ENCODE data around the gene TBCD.

TBCD gene

DNA sequence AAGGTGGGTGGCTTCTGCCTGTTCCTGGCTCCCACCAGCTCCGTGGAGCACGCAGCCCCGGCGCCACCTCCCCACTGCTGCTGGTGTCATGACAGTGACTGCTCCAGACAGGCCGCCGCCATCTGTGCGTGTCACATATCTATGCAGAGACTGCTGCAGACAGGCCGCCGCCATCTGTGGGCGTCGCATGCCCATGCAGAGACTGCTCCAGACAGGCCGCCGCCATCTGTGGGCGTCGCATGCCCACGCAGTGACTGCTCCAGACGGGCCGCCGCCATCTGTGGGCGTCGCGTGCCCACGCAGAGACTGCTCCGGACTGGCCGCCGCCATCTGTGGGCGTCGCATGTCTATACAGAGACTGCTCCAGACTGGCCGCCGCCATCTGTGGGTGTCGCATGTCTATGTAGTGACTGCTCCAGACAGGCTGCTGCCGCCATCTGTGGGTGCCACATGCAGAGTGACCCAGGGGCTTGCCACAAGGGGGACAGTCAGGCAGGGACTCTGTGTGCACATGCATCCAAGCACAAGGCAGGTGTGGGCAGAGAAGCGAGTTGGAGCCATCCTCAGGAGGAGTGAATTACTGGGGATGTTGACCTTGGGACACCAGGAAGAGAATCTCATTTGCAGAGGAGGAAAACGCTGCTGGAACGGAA lies 38.7 kb upstream of the TBCD start:
- no peak for DNase-seq (ENCODE audit: low read depth)
- H3K27me3 ChIP-seq (replicated peaks; ENCODE audit: control insufficient read depth, insufficient read depth, low read length), result peaks cover 21% of the 10 kb centered on the region
- H3K9ac ChIP-seq (ENCODE audit: low read length), result no peak overlapping the region
- H3K36me3 ChIP-seq (ENCODE audit: control insufficient read depth, insufficient read depth, low read length, severe bottlenecking), result no peaks in the 10 kb centered on the region
- no peaks in the 10 kb centered on the region for H3K9me3 ChIP-seq (ENCODE audit: control insufficient read depth, low read length)
- H3K4me3 ChIP-seq (ENCODE audit: low read length), result no peak overlapping the region
- peaks cover 10% of the 10 kb centered on the region for H3K4me1 ChIP-seq (ENCODE audit: control insufficient read depth, insufficient read depth, low read length)

DNA sequence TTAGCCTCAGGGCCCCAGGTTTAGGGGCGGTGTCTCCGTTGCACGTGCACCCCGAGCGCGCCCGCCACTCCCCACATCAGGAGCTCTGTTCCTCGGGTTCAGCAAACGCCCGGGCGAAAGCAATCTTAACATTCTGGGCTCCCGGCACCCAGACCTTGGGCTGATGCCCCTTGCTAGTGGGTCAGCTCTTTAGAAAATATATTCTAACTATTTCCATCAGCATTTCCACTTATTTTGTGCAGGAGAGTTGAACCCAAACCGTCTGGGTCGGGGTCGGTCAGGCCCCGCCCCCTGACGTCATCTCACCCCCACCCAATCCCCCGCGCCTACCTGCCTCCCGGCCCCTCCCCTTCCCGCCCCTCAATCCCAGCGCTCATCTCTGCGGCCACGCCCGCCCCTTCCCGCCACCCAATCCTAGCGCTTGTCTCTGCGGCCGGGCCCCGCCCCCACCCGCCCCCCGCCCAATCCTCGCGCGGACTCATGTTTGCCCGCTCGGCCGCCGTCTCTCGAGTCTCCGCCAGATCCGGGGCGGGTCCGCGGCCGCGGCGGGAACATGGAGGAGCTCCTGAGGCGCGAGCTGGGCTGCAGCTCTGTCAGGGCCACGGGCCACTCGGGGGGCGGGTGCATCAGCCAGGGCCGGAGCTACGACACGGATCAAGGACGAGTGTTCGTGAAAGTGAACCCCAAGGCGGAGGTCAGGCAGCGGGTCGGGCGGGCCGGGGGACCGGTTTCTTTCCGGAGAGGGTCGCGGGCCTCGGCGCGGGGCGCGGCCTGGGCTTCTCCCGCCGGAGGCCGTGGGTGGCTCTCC lies 35.5 kb upstream of the TBCD start, which contains the start of gene FN3KRP:
Gene FN3KRP (plus strand): TSS at position 504 of the 808 bp plus-strand sequence. CDS start 50 bp downstream, at position 554.
- Histone ChIP-seq H3K4me3 (ENCODE audit: low read length) (peak within 1 kb of the TSS; percentile 92), H3K9ac (ENCODE audit: low read length) (peak within 1 kb of the TSS; percentile 86), H3K4me1 (ENCODE audit: control insufficient read depth, insufficient read depth, low read length) (peaks cover 10% of the 10 kb centered on the region), H3K36me3 (ENCODE audit: control insufficient read depth, insufficient read depth, low read length, severe bottlenecking) (peaks cover 12% of the 10 kb centered on the region), H3K9me3 (ENCODE audit: control insufficient read depth, low read length) (no peaks in the 10 kb centered on the region), H3K27me3 (replicated peaks; ENCODE audit: control insufficient read depth, insufficient read depth, low read length) (peaks cover 8% of the 10 kb centered on the region)
- DNase-seq (ENCODE audit: low read depth), result peak; percentile 97

DNA sequence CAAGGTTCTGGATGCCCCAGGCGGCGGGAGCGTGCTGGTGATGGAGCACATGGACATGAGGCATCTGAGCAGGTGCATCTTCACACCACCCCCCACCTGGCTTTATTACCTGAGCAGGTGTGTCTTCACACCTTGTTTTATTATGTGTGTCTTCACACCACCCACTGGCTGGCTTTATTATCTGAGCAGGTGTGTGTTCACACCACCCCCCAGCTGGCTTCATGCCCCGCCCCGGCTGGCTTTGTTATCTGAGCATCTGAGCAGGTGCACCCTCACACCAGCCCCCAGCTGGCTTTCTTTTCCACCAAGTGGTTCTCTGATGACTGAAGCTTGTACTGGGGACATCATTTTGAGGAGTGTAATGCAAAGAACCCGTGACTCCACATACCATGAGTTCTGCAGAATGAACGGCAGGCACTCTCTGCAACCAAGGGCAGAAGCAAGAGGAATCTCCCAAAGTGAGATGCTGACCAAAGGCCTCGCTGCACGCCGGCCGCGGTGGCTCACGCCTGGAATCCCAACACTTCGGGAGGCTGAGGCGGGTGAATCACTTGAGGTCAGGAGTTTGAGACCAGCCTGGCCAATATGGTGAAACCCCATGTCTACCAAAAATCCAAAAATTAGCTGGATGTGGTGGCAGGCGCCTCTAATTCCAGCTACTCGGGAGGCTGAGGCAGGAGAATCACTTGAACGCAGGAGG lies 32.7 kb upstream of the TBCD start:
- peaks cover 22% of the 10 kb centered on the region for H3K36me3 ChIP-seq (ENCODE audit: control insufficient read depth, insufficient read depth, low read length, severe bottlenecking)
- no peak for DNase-seq (ENCODE audit: low read depth)
- peaks cover 10% of the 10 kb centered on the region for H3K4me1 ChIP-seq (ENCODE audit: control insufficient read depth, insufficient read depth, low read length)

DNA sequence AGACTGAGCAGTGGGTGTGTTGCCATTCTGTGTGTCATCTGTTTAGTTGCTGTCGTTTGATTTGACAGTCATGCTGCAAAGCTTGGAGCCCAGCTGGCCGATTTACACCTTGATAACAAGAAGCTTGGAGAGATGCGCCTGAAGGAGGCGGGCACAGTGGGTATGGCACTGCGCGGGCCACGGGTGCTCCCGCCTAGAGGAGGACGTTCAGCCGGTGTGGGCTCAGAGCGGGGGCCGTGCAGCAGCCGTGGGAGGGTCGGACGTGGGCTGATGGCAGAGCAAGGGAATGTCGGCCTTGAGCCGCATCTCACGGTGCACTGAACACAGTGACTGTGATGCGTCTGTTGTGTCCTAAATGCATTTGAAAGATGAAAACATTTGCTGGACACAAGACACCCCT lies 31.7 kb upstream of the TBCD start:
- H3K9ac ChIP-seq (ENCODE audit: low read length), result no peak overlapping the region
- H3K4me3 ChIP-seq (ENCODE audit: low read length), result no peak overlapping the region
- DNase-seq (ENCODE audit: low read depth), result no peak
- no peaks in the 10 kb centered on the region for H3K27me3 ChIP-seq (replicated peaks; ENCODE audit: control insufficient read depth, insufficient read depth, low read length)
- peaks cover 10% of the 10 kb centered on the region for H3K4me1 ChIP-seq (ENCODE audit: control insufficient read depth, insufficient read depth, low read length)
- H3K36me3 ChIP-seq (ENCODE audit: control insufficient read depth, insufficient read depth, low read length, severe bottlenecking), result peaks cover 22% of the 10 kb centered on the region
- H3K9me3 ChIP-seq (ENCODE audit: control insufficient read depth, low read length), result no peaks in the 10 kb centered on the region

More for the DNA sequence above, 32.7 kb upstream of the TBCD start:
- Histone ChIP-seq H3K9ac (ENCODE audit: low read length) (no peak overlapping the region), H3K4me3 (ENCODE audit: low read length) (no peak overlapping the region), H3K27me3 (replicated peaks; ENCODE audit: control insufficient read depth, insufficient read depth, low read length) (no peaks in the 10 kb centered on the region), H3K9me3 (ENCODE audit: control insufficient read depth, low read length) (no peaks in the 10 kb centered on the region)

DNA sequence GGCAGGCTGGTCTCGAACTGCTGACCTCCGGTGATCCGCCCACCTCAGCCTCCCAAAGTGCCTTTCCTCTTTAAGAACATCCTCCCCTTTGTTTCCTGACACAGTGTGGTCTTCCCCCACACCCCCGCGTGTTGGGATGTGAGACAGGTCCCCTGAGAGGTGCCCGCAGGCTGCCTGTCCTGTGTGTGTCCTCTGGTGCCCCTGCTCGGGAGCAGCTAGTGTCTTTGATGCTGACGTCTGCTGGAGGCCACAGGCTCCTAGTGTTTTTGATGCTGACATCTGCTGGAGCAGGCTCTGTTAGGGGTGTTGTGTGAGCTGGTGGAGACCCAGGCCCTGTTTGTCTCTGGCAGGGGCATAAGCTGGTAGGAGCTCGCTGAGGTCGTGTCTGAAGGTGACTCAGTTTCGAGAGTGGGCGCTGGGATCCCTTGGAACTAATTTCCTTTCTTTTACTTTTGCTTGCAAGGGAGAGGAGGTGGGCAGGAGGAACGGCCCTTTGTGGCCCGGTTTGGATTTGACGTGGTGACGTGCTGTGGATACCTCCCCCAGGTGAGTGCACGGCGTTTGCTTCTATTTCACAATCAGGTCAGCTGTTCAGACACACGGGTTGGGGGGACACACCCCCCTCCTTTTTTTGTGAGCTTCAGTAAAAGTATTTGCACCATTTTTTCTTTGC lies 29.4 kb upstream of the TBCD start:
- no peak for DNase-seq (ENCODE audit: low read depth)
- peaks cover 36% of the 10 kb centered on the region for H3K36me3 ChIP-seq (ENCODE audit: control insufficient read depth, insufficient read depth, low read length, severe bottlenecking)
- H3K9ac ChIP-seq (ENCODE audit: low read length), result no peak overlapping the region
- peaks cover 5% of the 10 kb centered on the region for H3K4me1 ChIP-seq (ENCODE audit: control insufficient read depth, insufficient read depth, low read length)
- no peaks in the 10 kb centered on the region for H3K9me3 ChIP-seq (ENCODE audit: control insufficient read depth, low read length)
- H3K27me3 ChIP-seq (replicated peaks; ENCODE audit: control insufficient read depth, insufficient read depth, low read length), result no peaks in the 10 kb centered on the region
- no peak overlapping the region for H3K4me3 ChIP-seq (ENCODE audit: low read length)

DNA sequence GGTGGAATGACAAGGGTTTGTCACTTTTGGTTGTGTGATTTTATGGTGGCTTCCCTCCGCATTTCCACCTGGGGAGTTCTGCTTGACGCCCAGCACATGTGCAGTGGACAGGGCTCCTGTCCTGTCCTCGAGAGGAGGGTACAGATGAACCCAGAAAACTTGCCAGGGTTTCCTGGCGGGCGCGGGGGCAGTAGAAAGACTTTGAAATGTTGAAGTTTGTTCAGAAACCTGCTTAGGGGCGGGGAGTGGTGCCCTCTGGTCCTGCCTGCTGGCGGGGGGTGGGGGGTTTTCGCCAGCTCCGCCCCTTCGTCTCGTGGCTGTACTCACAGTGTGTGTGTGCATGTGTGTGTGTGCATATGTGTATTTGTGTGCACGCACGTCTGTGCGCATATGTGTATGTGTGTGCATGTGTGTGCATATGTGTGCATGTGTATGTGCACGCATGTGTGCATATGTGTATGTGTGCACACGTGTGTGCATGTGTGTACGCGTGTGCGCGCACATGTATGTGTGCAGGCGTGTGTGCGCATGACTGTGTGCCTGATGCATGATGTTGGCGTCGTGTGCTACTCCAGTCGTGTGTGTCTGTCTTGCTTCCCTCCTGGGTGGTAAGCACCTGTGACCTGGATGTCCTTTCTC lies 28.6 kb upstream of the TBCD start:
- Histone ChIP-seq H3K27me3 (replicated peaks; ENCODE audit: control insufficient read depth, insufficient read depth, low read length) (no peaks in the 10 kb centered on the region), H3K9me3 (ENCODE audit: control insufficient read depth, low read length) (no peaks in the 10 kb centered on the region), H3K9ac (ENCODE audit: low read length) (no peak overlapping the region), H3K4me3 (ENCODE audit: low read length) (no peak overlapping the region), H3K4me1 (ENCODE audit: control insufficient read depth, insufficient read depth, low read length) (no peaks in the 10 kb centered on the region), H3K36me3 (ENCODE audit: control insufficient read depth, insufficient read depth, low read length, severe bottlenecking) (peaks cover 40% of the 10 kb centered on the region)
- DNase-seq (ENCODE audit: low read depth), result no peak

DNA sequence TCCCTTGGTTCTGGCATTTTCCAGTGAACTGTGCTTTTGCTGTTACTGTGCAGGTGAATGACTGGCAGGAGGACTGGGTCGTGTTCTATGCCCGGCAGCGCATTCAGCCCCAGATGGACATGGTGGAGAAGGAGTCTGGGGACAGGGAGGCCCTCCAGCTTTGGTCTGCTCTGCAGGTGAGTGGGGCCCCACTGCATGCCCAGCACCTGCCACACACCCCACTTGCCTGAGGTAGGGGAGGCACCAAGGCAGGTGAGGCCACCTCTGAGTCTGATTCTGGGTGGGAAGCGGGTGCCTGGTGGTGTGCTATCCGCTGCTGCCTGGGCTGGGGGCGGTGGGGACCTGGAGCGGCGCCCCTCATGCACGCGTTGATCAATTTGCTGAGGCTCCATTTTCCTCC lies 25.4 kb upstream of the TBCD start:
- Histone ChIP-seq H3K9ac (ENCODE audit: low read length) (no peak overlapping the region), H3K36me3 (ENCODE audit: control insufficient read depth, insufficient read depth, low read length, severe bottlenecking) (peaks cover 33% of the 10 kb centered on the region), H3K4me1 (ENCODE audit: control insufficient read depth, insufficient read depth, low read length) (no peaks in the 10 kb centered on the region)

DNA sequence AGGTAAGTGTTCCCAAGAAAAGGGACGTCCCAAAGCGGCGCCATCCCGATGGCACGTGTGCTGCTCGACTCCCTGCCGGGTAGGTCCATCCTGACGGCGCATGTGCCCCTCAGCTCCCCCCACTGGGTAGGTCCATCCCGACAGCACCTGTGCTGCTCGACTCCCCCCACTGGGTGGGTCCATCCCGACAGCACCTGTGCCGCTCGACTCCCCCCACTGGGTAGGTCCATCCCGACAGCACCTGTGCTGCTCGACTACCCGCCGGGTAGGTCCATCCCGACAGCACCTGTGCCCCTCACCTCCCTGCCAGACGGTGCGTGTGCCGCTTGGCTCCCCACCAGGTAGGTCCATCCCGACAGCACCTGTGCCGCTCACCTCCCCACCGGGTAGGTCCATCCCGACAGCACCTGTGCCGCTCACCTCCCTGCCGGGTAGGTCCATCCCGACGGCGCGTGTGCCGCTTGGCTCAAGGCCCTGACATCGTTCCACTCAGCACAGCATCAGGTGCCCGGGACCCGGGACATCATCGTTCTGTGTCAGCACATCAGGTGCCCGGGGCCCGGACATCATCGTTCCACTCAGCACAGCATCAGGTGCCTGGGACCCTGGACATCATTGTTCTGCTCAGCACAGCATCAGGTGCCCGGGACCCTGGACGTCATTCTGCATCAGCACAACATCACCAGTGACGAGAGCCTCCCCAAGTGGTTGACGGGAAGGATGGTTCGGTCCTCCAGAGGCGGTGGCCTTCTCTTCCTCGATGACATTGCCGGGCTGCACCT lies 22.2 kb upstream of the TBCD start:
- H3K9me3 ChIP-seq (ENCODE audit: control insufficient read depth, low read length), result no peaks in the 10 kb centered on the region
- H3K36me3 ChIP-seq (ENCODE audit: control insufficient read depth, insufficient read depth, low read length, severe bottlenecking), result peaks cover 23% of the 10 kb centered on the region
- H3K9ac ChIP-seq (ENCODE audit: low read length), result no peak overlapping the region
- no peak for DNase-seq (ENCODE audit: low read depth)
- H3K4me3 ChIP-seq (ENCODE audit: low read length), result no peak overlapping the region
- H3K27me3 ChIP-seq (replicated peaks; ENCODE audit: control insufficient read depth, insufficient read depth, low read length), result no peaks in the 10 kb centered on the region
- no peaks in the 10 kb centered on the region for H3K4me1 ChIP-seq (ENCODE audit: control insufficient read depth, insufficient read depth, low read length)

More for the DNA sequence above, 25.4 kb upstream of the TBCD start:
- no peak for DNase-seq (ENCODE audit: low read depth)
- Histone ChIP-seq H3K4me3 (ENCODE audit: low read length) (no peak overlapping the region), H3K9me3 (ENCODE audit: control insufficient read depth, low read length) (no peaks in the 10 kb centered on the region), H3K27me3 (replicated peaks; ENCODE audit: control insufficient read depth, insufficient read depth, low read length) (no peaks in the 10 kb centered on the region)

DNA sequence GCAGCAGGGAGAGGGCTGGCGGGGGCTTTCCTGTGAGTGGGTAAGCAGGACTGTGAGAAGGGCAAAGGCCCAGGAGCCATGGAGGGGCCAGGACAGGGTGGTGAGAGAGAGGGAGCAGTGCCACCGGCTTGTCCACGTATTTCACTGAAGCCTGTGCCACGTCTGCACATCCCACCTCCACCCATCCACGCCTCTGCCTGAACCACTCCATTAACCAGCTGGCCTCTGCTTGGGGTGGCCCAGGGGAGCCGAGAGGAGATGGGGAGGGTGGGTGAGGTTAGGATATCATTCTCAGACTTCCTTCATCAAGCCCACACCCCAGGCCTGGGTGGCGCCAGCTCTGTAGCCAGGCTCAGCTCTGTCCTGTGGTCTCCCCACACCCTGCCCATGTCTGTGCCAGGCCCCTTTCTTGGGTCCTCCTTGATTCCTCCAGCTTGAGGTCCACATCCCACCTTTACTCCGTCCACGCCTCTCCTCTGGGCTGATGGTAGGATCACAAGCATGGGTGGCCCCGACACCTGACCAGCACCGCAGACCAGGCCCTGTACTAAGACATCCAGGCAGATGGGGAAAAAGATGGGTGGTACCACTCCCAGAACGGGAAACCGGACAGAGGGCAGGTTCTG lies 19.6 kb upstream of the TBCD start:
- Histone ChIP-seq H3K9me3 (ENCODE audit: control insufficient read depth, low read length) (no peaks in the 10 kb centered on the region), H3K9ac (ENCODE audit: low read length) (no peak overlapping the region), H3K4me1 (ENCODE audit: control insufficient read depth, insufficient read depth, low read length) (peaks cover 3% of the 10 kb centered on the region), H3K27me3 (replicated peaks; ENCODE audit: control insufficient read depth, insufficient read depth, low read length) (no peaks in the 10 kb centered on the region), H3K4me3 (ENCODE audit: low read length) (no peak overlapping the region), H3K36me3 (ENCODE audit: control insufficient read depth, insufficient read depth, low read length, severe bottlenecking) (peaks cover 12% of the 10 kb centered on the region)
- DNase-seq (ENCODE audit: low read depth), result no peak

Data from adipocyte (in vitro differentiated cells).